NCI-H526 (cell line): Measurements from ENCODE around the gene LYZL4.

Source experiments
- DNase-seq, 2 experiments: peaks; one replicate each; lab custom pipeline; 2025; lab: John Stamatoyannopoulos, UW

LYZL4 gene, protein sequence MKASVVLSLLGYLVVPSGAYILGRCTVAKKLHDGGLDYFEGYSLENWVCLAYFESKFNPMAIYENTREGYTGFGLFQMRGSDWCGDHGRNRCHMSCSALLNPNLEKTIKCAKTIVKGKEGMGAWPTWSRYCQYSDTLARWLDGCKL

DNA sequence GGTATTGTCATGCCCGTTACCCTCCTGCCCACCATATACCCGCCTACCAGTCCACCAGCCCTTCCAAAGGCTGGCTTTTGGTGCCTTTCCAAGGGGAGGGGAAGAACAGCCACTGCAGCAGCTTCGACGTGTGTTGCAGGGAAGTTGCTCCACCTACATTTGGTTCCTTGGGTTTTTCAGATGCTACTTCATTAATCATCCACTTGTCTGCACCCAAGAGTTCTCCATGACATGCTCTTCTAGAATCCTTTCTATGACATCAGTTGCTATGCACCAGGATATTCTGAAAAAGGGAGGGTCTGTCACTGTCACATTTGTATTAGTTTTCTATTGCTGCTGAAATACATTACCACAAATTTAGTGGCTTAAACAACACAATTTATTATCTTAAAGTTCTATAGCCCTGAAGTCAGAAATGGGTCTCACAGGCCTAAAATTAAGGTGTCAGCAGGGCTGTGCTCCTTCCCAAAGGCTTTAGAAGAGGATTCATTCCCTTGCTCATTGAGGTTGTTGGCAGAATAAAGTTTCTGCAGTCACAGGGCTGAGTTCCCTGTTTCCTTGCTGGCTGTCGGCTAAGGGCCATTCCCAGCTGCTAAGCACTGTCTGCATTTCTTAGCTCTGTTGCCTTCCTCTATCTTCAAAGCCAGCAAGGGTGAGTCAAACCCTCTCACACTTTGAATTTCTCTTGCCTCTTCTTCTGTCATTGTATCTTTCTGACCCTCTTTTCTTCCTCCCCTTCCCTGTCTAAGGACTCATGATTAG is at the start of gene LYZL4:
Gene LYZL4, minus strand, starts transcription at position 241 of the 762 bp plus-strand sequence. CDS start 3,359 bp downstream, outside the sequence.
- DNase-seq = no peak

DNA sequence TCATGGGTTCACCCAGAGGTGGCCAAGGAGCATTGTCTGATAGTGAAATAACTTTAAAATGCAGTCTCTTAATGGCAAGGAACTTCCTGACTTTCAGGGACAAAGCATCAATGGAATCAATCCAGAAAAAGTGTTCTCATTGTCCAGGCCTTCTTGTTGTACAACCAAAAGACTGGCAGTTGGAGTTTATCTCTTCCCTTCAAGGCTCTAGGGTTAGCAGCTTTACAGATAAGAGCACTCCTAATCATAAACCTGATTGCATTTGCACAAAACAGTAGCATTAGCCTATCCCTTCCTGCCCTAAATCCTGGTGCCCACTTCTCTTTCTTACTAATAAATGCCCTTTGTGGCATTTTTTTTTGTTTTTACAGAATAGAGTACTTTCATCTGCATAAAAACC is 48.7 kb upstream of the LYZL4 start:
- DNase-seq = no peak

GRCh38 chr3:42456211-42456610 is 45.8 kb upstream of the LYZL4 start:
- DNase-seq = no peak

GRCh38 chr3:42451546-42452230 is 41.3 kb upstream of the LYZL4 start:
- no peak for DNase-seq

DNA sequence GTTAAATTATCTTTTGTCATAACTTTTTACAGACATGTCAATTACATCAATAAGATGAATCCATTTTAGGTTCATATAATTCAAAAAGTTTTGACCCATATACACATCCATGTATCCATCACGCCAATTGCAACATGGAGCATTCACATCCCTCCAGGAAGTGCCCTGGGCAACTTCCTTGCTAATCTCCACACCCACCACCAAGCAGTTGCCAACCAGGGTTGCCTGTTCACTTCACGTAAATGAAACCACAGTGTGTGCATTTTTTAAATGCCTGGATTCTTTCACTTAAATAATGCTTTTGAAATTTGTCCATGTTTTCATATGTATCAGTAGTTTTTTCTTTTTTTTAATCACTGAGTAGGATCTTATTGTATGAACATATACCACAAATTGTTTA is 40.7 kb upstream of the LYZL4 start:
- no peak for DNase-seq

DNA sequence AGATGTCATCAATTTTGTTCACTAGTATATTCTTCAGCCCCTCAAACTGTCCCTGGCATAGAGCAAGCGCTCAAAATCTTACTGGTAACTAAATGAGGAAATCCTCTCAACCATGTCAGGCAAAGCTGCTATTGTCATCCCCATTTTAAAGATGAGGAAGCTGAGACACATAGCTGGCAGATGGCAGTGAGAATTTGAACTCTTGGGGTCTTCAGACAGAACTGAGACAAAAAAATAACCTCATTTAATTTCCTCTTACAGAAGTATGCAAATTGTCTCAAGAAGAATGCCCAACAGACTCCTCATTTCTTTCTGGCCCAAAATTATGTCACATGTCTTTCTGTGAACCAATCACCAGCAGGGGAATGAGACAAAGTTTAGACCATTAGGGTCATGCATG is 40.2 kb upstream of the LYZL4 start:
- DNase-seq = no peak

DNA sequence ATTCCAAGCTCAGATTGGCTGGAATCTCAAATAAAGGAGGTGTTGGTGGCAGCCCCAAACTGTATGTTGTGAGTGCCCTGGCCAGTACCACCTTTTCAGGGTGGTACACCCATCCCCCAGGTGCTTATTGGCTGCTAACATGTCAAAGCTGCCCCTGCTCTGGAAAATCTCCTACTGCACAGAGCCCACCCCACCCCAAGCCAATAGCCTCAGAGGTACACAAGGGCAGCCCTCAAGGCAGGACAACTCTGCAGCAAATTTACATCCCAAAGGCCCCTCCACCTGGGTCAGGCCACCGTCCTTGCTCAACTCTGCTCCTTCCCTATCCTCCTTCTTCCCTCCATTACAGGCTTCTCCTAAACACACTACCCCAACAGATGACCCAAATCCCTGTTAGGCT is 37.1 kb upstream of the LYZL4 start:
- DNase-seq = no peak

GRCh38 chr3:42446111-42447050 is 36.0 kb upstream of the LYZL4 start:
- no peak for DNase-seq

DNA sequence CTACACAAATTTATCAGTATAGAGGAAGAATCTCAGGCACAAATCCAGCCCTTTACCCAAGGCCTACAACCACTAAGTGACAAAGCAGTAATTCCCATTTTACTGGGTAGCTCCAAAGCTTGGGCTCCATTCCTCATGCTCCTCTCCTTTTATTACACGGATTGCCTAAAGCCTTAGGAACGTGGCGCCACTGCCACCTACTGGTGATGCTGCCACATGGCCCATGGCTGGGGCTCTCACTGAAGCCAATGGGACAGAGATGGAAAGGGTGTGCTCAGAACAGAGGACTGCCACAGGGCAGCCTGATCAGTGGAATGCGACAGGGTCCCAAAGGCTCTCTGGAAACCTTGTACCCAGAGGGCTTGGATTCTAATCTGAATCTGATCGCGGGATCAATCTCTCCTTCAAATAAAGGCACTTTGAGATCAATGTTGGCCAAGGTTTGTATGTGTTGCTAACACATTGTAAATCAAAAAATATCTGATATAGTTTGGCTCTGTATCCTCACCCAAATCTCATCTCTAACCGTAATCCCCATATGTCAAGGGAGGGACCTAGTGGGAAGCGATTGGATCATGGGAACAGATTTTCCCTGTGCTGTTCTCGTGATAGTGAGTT is 33.5 kb upstream of the LYZL4 start:
- peak; percentile 56 to 82 for DNase-seq

- DNase-seq = no peak
Measured at GRCh38 chr3:42443292-42443691, 32.9 kb upstream of the LYZL4 start.

DNA sequence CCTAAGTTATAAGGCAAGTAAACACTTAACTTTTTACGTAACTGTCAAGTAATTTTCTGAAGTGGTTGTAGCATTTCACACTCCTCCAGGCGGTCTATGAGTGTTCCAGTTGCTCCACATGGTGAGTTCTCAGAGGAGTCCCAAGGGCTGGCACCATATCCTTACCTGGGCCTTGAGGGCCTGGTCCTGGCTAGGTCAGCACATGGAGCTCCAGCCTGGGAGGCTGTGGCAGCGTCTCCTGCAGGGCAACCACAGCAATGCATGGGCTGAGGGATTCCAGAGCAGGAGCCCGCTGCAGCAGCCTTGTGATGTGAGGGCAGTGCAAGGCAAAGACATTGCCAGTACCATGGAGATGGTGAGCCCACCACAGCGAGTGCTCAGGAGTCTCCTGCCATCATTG is 32.2 kb upstream of the LYZL4 start:
- no peak for DNase-seq

DNA sequence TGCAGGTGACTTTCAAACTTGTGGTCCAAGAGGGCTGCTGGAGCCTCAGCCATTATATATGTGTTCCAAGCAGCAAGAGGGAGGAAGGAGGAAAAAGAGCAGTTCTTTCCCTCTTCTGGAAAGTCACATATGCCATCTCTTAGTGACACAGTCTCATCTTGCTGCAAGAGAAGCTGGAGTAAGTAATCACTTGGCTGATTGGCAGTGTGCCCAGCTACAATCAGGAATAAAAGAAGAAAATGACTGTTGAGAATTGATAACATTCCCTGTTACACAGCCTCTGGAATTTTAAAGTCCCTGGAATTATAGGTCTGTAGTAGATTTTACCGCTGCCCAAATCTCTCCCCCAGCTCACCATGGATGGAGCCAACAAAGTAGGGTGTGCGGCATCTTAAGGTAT is 31.4 kb upstream of the LYZL4 start:
- DNase-seq = no peak

DNA sequence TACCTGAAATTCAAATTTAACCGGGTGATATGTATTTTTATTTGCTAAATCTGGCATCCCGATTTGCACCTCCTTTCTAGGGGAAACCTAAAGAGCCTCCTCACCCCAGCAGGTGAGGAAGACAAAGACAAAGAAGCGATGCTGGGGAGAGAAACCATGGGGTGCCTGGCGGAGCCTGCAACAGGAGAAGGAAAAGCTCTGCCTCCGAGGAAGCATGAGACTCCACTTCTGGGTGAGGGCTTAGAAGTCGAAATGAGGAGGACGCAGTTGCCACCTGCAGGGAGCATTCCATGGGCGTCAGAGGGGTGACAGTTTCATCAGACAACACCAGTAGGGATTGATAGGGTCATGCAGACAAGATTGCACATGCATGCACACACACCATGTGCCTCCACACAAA is 30.5 kb upstream of the LYZL4 start:
- DNase-seq = no peak

DNA sequence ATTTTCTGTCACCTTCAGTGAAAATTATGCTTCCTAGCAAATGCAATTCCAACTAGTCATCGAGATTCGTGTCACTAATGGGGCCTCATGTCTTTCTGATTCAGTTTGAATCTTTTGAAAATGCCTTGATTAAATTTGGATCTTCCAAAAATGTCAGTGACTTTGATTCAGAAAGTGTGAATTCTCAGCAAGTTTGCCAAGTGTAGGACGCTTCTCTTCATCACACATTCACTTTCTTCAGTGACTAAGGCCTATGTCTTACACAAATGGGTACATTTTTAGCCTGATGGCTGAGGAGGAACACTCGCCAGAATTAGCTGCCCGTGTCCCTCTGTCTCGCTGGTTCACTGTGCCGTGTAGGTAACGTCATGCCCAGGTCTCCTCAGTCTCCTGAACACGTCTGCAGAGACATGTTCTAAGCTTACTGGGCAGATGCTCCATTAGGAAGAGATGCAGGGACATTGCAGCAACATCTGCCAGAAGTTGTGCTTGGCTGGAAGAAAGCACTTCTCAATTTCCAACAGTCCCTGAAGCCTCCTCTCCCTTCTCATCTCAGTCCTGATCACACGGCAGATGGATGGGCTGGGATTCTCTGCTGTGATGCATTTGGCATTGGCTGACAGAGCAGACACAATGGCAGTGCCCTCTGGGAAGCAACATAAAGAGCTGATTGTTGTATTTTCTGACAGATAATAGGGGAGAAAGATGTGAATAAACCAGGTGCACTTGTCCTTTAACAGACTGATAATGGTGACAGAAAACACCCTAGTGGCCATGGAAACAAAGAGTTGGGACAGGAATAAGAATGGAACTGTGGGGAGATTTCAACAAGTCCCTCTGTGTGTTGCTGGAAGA is 29.1 kb upstream of the LYZL4 start:
- no peak for DNase-seq

GRCh38 chr3:42438758-42439157 is 28.3 kb upstream of the LYZL4 start:
- no peak for DNase-seq

DNA sequence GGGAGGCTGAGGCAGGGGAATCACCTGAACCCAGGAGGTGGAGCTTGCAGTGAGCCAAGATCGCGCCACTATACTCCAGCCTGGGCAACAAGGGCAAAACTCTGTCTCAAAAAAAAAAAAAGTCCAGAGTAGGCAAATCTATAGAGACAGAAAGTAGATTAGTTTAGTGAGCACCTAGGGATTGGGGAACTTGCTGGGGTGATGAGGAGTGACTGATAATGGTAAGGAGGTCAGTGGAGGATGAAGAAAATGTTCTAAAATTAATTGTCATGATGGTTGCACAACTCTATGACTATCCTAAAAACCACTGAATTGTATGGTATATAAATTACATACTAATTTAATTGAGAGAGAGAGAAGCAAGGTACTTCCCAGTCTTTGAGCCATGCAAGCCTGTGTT is 27.8 kb upstream of the LYZL4 start:
- no peak for DNase-seq

DNA sequence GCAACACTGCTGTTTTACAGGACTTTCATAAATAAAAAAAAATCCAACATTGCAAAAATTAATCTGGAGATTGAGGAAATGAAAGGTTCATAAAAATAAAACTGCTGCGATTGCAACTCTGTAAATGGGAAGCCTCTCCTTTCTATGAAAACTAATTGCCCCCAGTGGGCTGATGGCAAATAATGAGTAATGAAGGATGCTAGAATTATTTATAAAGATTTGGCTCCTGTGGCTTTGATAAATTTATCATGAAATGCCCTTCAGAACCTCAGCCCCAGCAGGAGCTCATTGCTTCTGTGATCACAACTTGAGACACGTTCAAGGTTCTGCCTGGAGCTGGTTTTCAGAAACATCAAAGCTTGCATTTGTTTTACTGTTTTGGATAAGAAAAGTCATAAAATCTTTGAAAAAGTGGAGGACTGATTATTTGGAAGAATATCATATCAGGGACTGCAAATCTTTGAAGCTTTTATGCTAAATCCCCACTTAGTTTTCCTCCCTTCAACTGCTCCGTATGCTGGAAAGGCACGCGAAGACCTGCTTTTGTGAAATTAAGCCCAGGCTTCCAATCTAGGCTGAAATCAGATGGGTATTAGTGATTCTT is 24.5 kb upstream of the LYZL4 start:
- no peak for DNase-seq

DNA sequence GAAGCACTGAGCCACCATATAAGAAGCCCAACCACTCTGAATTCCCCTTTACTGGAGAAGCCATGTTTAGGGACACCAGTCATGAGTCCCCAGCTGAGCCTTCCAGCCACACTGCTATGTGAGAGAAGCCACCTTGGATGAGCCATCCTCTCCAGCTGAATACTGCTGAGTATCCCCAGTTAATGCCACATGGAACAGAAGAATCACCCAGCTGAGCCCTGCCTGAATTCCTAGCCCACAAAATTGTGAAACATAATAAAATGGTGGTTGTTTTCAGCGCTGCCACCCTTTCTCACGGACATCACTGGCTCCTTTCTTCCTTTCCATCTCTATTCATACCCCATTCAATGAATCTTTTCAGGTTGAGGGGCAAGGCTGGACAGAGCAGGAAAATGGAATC is 22.1 kb upstream of the LYZL4 start:
- DNase-seq = no peak

DNA sequence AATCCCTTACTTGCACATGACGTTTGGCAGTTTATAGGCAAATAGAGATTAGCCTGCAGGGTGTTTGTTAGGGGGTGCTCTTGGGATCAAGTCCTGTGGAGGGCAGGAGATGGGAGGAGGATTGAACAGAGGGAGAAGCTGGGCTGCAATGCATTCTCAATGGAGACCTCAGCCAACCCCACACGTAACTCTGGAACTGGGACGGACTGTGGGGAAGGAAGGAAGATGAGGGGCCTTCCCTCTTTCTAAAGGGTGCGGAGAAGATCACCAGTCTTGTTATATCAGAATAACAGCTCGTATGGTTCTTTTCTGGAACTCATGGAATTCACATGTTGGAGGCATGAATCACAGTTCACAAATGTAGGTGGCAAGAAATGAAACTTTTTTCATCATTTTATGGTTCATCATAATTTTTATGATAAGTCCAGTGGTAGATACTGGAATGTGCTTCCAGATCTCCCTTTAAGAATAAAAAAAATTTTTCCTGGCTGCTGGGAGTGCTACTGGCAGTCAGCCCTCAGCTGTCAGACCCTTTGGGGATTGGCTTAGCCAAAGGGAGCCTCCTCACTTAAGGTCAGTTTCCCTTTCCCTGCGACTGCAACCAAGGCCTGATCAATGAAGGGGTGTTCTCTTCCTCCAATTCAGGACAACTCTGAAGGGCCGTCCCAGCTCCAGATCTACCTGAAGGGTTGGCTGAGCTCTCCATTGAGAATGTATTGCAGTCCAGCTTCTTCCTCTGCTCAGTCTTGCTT is 20.5 kb upstream of the LYZL4 start:
- no peak for DNase-seq

GRCh38 chr3:42428830-42429229 is 18.4 kb upstream of the LYZL4 start:
- DNase-seq = no peak
